CD4-positive, alpha-beta T cell treated with Interleukin-4 for 1 hour (primary cell): ENCODE results near the gene KCTD17.
A peak's percentile ranks its signal among the peaks of the same experiment; 100 is the strongest.

ENCODE experiments used
- DNase-seq, 2 donors: peaks; one replicate each; pipeline ENCODE4 v3.0.0-alpha.2; 2020 to 2022

Gene KCTD17

DNA sequence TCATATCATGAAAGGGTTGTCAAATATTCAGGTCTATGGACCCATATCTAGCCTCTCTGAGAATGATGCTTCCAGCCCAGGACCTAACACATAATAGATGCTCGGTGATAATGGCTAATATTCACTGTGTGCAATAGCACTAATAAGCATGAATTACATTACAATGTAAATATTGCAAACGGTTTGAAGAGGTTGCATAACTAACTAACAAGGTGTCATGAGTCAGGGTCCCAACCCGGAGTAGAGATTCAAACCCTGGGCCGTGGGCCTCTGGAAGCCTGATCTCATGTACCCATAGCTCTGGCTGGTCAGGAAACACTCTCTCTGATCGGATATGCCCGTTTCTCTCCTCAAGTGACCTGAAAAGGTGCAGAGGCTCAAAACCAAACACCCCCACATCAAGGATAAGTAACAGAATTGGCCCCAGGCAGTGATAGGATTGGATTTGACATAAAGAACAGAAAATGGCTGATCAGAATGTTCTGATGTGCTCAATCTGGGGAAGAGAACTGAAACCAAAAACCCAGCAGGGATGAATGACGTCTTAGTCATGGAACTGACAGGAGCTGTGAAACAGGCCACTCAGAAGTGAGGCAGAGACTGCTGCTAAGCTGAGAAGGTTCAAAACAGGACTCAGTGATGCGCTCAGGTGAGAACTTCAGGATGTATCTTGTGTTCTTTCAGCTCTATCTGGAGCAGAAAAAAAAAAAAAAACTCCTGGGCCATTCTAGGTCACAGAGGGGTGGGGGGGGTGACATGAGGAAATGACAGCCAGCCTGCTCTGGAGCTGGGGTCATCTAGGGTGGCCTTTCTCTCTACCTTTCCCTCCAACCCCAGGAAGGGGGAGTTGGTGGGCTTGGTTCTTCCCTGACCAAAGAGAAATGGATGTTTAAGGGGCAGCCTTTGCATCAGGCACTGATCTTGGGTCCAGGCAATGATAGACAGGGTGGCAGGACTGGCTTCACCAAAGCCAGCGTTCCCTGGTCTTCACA lies 6.6 kb upstream of the KCTD17 start:
- DNase-seq = no peak

DNA sequence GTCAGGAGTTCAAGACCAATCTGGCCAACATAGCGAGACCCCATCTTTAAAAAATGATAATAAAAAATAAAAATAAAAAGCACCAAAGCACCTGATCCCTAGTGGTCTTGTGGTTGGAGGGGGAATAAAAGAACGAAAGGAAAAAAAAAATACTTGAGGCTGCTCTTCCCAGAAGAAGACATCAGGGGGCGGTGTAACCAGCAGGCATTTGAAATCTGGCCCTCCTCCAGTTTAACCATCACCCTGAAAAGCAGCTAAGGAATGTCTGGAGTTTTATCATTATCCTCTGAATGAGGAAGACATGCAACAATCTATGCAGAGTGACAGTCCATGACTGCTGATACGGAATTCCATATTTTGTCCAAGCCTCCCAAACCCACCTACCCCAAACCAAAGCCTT lies 5.6 kb upstream of the KCTD17 start:
- DNase-seq = peak in 1 of 2 donors; percentile 11

DNA sequence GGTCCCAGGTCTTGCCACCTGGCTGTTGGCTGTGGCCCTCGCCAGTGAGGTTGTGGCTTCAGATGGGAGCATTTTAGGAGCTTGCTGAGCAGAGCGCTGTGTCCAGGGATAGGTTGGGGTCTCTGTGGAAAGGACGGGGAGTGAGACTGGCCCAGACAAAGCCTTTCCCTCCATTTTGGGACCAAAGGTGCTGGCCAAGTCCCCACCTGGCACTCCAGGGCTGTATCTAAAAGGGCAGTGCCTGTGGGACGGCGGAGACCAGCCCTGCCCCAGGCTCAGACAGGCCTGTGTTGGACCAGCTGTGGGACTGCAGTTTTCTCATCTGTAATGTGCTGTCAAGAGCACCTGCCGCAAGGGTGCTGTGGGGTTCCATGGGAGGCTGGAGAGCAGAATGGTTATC lies 5.0 kb upstream of the KCTD17 start:
- DNase-seq = no peak

DNA sequence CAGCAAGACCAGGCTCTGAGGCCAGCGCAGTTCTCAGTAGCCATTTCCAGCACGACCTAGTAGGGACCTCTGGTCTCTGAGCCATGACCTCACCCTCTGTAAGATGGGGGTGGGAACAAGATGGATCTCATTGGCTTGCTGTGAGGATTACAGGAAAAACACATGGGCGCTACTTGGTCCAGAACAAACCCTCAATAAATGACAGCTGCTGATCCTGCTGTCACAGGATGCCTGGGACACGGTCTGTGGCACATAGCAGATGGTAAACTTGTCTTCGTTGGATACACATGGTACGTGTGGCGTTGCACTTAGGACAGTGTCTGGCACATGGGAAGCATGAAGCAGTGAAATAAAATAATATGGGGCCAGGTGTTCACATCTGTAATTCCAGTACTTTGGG lies 4.5 kb upstream of the KCTD17 start:
- no peak for DNase-seq

DNA sequence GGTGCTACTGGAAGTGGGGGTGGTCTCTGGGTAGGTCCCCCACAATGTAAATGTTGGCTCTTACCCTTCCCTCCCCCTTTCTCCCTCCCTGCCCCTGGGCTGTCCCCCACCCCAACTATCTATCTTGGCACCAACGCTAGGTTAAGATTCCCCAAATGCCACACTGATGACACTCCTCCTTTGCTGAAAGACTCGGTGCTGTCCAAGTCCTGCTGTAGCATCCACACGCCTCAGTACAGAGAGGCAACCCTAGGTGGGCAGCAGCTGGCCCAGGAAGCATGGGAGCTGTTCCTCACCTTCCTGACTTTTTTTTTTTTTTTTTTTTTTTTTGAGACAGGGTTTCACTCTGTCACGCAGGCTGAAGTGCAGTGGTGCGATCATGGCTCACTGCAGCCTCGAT lies 3.4 kb upstream of the KCTD17 start:
- no peak for DNase-seq

DNA sequence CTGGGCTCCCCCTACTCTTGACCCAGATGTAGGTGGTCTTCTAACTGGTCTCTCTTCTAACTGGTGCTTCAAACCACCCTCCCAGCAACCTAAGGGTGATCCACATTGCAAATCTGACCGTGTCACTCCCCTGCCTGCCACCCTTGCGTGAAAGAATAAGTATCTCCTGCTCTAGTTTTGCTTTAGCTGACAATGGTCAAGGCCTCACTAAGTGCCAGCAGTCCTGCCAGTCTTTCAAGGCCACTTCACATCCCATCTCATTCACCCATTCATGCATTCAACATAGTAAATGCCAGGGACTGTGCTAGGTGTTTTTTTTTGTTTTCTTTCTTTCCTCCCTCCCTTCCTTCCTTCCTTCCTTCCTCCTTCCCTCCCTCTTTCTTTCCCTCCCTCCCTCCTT lies 2.3 kb upstream of the KCTD17 start:
- no peak for DNase-seq

DNA sequence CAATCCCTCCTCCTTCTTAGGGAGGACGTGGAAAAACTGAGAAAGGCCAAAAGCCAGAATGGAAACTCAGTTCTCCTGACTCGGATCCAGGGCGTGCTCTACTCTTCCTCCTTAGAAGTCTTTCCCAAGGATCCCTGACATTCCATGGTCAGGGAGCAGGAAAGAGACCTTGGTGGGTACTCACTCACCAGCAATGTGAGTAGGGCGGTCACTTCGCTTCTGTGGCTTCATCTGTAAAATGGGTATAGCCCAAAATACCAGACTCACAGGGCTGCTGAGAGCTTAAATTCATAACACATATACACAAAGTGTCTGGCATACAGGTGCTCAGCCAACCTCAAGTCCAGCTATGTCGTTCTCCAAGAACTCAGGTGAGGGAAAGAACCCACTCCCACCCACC lies 629 bp upstream of the KCTD17 start:
- no peak for DNase-seq

DNA sequence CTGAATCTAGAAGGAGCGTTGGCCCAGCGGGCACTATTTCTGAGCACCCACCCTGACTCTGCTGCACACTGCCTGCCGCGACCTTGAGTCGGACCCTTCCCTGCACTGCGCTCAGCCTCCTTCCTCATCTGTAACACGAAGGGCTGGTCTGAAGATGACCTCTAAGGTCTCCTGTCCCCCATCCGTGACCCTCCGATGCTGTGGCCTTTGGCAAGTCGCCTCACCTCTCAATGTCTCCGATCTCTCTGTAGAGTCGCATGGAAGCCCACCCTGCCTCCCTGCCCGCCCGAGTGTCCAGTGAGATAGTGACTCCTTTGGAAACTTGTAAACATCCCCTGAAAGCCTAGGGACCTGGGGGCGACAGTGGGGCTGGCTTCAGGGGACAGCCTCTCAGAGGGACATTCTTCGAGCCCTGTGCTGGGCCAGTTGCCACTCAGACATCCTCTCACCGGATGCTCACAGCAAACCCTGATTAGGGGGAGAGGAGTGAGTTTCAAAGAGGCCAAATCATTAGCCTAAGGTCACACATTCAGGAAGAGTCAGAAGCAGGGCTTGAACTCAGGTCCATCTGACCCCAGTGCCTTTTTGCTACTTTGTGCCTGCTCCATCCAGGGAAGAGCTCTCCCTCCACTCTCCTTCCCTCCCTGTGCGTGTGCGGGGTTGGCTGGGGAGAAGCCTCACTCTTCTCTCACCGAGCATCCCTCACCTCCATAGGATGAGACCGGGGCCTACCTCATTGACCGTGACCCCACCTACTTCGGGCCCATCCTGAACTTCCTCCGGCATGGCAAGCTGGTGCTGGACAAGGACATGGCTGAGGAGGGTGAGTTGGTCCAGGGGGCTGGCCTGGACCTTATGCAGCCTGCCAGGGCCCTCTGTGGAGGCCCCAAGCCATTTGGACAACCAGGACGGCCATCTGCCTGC lies 1.1 kb downstream of the KCTD17 start:
- no peak for DNase-seq

DNA sequence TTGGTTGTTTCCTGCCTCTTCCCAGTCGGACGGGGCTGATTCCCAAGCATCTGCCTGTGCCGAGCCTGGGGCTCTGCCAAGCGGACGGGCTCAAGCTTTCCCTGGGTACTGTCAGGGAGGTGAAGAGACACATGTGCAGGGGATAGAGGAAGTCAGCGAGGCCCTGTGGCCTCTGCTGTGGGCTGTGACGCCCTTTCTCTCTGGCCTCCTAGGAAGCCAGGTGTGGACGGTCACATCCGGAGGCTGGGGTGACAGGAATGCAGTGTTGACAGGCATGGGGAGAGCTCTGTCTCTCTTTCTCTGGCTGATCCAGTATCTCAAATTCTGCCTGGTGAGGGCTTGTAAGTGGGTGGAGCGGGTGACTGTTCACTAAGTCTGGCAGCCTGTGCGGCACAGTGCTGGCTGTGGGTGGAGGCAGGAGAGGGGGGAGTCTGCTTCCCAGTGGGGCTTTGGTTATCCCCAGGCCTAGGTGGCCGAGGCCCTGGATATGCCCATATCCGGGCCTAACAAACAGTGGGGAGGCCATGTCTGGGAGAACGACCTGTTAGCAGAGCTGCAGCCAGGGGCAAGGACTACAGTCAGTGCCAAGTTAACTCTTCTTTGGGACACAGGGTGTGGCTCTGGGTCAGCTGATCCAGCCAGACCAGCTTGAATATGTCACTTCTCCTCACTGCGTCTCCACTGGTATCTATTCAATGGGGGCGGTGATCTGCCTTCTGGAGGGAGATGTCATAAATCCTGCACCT lies 1.9 kb downstream of the KCTD17 start:
- no peak for DNase-seq

DNA sequence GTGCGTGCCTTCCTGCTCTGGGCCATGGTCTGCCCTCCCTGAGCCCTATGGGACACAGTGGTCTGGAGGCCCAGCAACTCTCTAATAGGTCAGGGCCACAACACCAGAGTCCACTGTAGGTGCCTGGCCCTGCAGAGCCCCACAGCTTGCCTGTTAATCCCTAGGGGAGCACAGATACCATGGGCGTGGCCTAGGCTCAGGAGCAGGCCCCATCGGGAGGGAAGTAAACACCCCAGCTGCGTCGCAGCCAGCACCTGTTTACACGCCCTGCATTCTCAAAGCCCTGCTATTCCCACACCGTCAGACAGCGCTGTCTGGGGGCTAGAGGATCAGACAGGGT lies 2.5 kb downstream of the KCTD17 start:
- DNase-seq = no peak

DNA sequence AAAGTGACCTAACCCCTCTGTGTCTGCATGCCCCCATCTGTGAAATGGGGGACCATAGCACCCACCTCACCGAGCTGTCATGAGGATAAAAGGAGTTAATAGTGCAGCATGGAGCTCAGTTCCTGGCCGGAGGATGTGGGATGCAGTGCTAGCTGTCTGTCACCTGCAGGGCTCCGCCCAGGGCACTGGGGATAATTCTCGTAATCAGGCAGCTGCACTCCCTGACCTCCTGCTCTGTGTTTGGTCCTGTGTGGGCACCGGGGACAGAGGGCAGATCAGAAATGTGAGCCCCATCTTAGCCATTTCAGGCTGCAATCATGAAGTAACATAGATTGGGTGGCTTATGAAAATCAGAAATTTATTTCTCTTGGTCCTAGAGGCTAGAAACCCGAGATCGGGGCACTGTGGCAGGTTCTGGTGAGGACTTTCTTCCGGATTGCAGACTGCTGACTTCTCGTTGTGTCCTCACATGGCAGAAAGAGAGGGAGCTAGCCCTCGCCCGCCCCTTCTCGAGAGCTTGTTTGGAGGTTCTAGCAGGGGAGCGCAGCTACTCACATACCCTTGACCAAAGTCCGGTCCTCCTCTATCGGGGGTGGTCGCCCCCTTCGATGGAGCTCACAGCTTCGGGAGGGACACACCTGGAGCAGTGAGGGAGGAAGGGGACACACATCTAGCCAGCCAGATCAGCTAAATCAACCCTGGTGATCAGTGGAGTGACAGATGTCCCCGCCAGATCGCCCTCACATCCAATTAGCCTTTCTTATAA lies 3.2 kb downstream of the KCTD17 start:
- no peak for DNase-seq

DNA sequence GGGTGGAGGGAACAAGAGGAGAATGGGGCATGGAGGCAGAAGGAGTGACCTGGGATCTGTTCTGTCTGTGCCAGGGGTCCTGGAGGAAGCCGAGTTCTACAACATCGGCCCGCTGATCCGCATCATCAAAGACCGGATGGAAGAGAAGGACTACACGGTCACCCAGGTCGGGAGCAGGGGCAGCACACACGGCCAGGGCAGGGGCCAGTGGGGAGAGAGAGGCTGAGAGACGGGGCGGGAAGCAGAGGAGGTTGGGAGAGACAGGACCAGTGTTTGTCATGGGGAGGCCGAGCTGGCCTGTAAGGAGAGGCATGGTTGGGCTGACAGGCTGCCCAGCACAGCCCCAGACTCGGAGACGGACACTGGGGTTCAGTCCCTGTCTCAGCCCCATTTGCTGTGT lies 4.7 kb downstream of the KCTD17 start:
- no peak for DNase-seq

DNA sequence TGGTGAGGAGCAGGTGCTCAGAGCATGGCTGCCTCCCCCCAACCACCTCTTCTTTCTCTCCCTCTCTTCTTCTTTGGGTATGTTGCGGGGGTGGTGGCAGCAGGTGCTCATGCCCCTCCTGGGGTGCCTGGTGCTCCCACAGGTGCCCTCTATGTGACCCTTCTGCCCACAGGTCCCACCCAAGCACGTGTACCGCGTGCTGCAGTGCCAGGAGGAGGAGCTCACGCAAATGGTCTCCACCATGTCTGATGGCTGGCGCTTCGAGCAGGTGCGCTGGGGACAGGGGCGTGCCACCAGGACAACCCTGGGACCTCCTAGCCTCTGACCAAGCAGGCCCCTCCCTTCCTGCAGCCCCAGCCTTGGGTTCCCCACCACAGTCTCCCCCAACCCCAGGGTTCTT lies 5.7 kb downstream of the KCTD17 start:
- no peak for DNase-seq

DNA sequence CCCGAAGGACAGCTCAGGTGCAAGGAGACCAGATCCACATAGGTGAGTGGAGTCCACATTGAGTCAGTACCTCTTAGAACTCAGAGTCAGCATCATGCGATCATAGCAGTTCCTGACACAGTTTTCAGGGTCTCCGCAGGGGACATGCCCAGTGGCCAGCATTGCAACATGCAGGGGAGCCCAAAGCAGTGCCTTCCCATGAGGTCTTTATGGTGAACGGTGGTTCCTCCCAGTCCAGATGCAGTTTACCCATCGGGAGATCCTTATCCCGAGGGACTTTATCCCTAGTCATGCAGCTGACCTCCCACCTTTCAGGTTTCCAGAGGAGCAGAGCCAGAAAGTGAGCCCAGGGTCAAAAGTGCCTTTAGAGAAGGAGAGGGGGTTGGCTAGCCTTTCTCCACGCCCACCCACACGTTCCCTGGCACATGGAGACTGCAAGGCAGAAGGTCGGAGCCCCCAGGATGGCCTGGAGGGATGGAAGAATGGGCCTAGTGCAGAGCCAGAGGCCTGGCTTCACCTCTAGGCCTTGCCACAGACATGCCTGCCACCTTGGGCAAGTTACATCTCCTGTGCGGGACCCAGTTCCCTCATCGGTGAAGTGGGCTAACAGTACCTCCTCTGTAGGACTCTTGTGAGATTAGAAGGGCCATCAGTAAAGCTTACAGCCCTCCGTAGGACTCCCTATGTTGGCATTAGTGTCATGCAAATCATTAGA lies 6.4 kb downstream of the KCTD17 start:
- no peak for DNase-seq

DNA sequence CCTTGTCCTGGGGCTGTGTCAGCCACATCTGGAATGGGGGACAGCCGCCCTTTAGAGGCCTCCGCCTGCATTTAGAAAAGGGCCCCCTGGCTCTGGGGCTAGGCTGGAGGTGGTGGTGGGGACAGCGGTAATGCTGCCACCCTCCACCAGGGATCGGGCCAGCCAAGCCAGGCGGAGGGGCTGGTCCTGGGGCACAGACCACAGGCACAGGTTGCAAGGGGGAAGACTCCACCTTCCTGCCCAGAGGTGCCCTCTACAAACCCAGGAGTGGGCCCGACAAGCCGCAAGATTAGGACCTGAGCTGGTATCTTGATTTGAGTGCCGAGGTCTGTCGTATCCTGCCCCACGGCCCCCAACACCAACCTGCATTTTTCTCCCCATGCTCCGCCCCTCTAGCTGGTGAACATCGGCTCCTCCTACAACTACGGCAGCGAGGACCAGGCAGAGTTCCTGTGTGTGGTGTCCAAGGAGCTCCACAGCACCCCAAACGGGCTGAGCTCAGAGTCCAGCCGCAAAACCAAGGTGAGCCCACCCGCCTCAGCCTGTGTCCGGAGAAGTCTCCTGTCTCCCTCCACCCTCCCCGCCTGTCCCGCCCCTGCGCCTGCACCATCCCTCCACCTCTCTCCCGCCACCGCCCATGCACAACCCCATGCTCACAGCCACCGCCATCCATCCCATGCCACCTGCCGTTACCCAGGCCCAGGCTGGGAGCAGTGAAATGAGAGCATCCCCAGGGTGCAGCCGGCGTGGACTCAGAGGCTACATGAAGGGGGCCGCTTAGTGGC lies 7.6 kb downstream of the KCTD17 start:
- no peak for DNase-seq

DNA sequence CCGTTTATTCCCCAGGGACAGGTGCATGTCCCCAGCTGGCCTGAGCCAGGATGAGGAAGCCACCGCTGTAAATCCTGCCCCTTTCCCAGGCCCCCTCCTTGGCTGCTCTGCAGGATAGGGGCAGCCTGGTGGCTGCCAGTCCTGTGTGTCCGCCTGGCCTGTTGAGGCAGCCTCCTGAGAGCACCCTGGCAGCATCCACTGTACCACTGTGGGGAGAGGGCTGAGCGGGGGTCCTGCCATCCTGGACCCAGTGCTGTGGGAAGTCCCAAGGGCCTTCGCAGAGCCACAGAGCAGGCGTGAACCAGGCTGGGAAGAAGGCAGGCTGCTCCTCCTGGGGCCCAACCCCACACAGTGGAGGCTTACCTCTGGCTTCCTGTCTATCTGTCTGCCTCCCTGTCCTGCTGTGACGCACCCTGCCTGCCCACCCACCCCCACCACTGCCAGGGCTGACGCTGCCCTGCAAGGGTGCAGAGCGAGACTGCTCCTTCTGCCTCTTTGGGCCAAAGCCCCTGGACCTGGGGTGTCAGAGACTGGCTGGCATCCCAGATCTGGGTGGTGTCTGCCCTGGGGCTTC lies 8.4 kb downstream of the KCTD17 start:
- no peak for DNase-seq

DNA sequence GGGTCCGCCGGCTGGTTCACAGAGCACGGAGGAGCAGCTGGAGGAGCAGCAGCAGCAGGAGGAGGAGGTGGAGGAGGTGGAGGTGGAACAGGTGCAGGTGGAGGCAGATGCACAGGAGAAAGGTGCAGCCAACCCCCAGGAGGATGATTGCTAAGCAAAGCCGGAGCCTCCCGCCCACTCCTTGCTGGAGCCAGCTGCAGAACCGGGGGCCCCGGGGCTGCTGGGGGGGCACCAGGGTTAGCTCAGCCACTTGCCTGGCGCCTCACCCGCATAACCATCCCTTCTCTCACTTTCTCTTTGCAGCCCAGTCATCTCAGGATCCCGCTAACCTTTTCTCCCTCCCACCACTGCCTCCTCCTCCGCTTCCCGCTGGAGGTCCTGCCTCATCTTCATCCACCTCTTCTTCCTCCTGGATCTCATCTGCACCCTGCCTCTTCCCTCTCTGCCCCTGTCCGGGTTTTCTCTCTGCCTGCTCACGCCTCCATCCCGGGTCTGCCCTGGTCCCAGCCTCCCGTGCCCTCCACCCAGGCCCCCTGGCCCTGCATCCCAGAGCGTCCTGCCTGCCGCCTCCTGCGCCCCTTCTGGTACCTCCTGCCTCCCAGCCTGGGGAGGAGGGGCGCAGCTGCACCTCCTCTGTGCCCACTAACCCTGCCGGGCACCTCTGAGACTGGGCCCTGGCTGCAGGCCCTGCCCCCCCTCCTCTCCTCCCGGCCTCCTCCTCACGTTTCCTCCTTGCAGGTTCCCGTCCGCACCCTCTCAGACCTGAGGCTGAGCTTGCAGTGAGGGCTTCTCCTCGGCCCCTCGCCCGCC lies 9.5 kb downstream of the KCTD17 start:
- DNase-seq = no peak

DNA sequence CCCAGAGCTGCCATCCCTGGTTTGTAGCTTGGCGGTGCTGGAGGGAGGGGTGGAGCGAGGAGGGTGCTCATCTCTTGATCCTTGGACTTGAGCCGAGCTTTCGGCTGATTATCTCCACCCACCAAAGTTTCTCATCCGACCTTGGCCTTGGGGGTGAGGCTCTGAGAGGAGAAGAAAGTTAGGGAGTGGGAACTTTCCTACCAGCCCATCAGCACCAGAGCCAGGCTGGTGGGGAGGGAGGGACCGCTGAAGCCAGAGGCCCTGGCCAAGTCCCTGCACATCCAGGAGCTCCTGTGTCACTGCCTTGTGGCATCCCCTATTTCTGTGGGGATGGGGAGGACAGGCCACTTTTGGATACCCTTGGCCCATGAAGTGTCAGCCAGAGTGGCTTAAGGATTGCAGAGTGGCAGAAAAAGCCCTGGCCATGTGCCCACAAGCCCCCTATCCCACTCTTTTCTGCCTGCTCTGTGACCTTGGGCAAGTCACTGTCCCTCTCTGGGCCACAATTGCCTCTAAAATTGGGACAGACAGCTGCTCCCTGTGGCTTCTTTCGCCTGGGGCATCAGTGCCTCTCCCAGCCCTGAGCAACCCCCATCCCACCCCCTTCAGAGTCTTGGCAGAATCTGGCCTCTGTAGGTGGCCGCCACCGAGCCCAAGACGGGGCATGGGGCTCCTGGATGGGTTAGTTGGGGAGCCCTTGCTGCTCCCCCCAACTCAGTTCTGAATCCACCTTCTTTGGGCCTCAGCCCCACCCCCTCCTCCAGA lies 10.3 kb downstream of the KCTD17 start:
- DNase-seq = no peak

DNA sequence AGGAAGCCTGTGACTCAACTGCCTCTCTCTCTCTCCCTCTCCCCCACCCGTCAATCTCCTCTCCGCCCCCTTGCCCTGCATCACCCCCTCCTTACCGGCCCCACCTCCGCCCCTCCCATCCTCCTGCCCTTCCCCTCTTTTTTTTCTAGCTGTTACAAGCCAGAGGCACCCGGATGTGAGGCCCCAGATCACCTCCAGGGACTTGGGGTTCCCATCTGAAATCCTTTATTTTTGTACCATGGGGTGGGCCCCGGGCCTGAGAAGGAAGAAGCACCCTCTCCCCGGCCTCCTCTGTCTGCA lies 10.8 kb downstream of the KCTD17 start:
- no peak for DNase-seq
